GM21529 (cell line): ENCODE data around the gene CTAGE1.

ENCODE experiments used
- ATAC-seq: cut with Tn5 transposase; IDR thresholded peaks from one replicate; pipeline ENCODE4 v1.9.1; 2021; ENCODE audit not compliant: unreplicated experiment

The CTAGE1 gene

DNA sequence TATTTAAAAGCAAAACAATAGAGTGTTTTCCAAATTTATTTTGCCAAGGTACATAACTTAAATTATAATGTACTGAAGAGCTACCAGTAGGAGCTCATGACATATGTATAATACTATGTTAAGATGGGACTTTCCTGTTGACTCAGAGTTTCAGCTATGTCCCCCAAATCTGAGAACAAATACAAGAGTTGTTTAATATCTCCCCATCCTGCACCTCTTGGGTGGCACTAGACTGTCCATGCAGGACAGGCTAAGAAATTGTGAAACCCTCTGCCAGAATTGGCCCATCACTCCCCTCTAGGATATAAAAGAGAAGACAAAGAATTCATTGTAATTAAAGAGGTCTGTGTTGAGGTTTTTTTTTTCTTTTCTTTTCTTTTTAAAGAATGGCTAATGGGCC, 21.7 kb upstream of the CTAGE1 start:
- ATAC-seq, result no peak

DNA sequence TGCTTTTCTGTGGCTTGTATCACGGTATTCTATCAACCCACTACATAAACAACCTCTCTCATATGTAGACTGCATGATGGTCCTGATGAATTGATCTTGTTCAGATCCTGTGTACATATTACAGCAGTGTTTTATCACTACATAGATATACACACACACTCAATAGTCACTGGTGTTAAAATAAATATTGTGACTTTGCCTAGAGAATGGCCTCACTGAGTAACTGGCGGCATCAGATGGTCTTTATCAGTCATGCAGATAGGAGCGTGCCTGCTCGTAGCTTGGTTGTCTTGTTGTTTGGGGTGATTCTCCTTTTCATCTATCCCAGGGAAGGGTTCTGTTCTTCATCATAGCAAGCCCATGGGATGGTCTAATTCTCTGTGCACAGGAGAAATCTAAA, 18.4 kb upstream of the CTAGE1 start:
- ATAC-seq, result no peak

DNA sequence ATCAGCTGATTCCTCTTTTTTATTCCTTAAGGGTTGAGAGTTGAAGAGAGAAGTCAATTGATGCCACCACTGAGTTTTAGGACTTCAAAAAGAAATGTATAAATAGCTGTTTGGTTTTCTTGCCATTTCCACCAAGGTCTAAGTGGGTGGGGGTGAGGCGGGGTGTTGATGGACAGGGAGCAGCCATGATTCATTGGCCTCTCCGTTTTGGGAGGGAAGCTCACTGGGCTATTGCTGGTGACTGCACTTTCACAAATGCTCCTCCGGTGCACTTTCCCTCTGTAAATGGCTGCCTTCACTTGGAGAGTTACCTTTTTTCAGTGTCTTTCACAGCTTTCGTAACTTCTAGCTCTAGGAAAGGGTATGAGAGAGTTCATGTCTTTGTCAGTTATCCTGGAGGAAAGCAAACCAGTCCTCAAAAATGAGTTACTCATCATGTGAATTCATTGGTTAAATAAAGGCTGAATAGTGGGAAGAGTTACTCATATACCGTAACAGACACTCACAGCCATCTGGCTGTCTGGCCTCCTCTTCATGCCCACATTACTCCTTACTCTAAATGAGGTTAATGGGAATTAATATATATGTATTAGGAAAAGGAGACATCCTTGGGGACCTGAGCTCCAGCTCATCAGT, 17.4 kb upstream of the CTAGE1 start:
- no peak for ATAC-seq

DNA sequence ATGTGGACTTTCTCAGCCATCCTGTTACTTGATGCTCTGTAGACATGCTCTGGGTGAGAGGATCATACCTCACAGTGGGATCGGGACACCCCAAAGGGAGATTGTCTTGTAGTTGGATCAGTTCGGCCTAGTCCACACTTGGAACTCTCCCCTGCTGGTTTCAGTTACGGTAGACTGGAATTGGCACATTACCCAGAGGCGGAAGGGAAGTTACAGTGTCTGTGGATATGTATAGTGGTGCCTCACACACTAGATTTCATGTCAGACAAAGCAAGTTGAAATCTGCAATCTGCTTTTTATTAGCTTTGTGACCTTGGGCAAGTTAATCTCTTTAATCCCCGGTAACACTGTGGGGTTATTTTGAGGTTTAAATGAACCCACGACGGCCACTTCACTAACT, 16.2 kb upstream of the CTAGE1 start:
- no peak for ATAC-seq

DNA sequence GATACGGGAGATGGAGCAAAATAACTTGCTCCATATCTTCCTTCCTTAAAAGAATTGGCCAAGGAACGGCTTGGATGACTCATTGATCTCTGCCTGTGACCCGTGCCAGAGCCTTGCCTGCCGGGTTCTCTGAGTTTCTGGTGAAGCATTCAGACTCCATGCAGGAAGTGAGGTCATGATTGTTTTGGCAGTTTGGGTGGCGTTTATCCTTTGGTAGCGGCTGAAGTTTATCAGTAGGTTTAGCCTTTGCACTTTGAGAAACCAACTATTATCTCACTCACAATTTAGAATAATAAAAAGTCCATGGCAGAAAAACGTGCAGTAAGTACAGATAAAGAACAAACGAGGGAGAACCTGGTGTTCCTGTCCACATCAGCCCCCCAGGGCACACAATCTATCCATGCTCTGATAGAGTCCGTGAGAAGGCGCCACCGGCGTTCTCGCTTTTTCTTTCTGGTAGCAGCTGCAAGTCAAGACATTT, 15.0 kb upstream of the CTAGE1 start:
- ATAC-seq, result no peak

DNA sequence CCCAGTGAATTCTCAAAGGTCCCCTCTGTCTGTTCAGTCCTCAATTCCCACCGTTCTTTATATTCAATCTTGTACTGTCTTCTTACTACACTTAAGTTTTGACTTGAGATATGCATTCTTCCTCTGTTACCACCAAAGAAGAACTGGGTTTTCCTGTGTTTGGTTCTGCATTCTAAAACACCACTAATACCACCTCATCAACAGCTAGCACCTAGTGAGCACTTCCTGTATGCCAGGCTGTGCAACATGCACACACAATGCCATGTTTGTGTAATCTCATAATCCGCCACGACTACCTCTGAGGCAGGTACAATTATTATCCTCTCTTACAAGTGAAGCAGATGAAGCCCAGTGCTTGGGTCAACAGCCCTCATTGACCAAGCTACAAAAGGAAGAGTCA, 11.8 kb upstream of the CTAGE1 start:
- no peak for ATAC-seq

DNA sequence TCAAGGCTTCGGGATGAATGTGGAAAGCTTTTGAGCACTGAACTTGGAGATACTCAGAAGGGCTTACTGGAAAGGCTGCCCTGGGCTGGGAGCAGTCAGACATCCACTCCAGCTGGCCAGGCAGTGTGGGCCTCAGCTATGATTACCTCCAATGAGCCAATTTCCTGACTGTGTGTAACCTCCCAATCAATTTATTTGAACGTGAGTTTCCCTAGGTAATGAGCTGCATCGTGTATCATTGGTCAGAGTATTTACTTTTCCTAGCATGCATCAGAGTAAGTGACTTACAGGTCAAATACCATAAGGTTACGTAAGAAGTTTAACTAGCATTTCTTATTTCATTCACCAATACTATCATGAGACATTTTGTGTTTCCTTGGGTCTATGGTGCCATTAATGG, 11.0 kb upstream of the CTAGE1 start:
- ATAC-seq, result no peak

DNA sequence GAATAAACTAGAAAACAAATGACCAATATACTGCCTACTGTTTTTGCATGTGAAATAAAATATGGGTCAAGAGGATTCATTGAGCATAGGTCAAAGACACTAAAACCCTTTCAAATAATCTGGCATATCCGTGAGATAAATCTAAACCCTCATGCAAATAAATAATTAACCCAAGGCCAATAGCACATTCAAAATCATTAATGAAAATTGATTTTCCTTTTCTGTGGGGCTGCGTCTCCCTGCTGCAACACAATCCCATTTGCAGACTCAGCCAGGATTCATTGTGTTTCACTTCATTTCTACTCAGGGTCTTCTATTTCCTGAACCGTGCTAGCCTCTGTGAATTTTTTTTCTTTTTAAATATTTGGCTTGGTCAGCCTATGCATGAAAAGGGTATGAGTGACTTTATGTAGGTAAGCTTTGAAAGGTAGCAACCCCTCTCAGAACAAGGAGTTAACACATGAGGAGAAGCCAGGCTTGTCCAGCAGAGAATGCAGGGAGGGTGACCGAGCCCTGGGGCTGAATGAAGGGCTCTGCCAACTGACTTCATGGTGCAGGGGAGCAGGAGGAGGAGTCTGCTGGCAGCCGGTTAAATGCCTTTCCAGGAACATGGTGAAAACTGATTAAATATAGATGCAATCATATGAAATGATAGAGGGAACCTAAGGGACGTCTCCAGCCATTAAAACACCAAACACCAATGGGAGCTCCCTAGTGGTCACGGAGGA, 10.3 kb upstream of the CTAGE1 start:
- no peak for ATAC-seq

DNA sequence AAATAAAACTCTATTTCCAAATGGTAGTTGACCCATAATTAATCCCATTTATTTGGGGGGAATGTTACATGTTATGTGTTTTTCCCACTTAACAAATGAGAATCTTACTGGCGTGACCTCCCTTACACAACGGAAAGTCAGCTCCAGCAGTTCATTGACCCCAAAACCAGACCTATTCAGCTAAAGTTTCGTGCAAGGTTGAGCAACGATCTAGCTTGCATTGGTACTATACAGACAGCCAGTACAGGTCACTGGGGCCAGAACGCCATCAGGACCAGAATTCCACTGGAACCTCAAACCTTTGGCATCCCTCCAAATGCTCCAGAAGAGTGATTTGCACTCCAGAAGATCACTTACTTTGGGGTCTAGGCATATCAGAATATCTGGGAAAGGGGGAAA, 6.8 kb upstream of the CTAGE1 start:
- ATAC-seq, result no peak

DNA sequence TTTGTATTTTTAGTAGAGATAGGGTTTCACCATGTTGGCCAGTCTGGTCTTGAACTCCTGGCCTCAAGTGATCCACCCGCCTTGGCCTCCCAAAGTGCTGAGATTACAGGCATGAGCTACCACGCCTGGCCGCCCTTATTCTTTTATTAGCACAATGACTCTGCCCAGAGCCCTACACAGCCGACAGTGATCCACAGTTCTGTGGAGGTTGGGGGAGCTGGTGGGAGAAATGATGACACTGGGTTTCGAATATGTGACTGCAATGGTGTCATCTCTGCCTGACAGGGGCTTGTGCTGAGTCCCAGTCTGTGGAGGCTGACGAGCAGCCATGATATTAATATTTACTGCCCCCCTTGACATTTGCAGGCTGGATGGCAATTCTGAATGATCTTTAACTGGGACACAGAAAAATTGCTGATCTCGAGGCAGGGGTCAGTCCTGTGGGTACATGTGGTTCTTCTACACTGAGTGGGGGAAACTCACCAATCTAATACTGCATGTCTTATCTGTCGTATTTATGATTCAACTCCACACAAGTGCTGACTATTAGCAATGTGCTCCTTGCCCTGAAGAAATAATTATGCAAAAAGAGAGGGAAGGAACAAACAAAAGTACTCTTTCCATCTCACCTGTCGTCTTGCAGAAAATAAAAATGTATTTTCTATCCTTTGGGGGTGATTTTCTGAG, 6.3 kb upstream of the CTAGE1 start:
- no peak for ATAC-seq

DNA sequence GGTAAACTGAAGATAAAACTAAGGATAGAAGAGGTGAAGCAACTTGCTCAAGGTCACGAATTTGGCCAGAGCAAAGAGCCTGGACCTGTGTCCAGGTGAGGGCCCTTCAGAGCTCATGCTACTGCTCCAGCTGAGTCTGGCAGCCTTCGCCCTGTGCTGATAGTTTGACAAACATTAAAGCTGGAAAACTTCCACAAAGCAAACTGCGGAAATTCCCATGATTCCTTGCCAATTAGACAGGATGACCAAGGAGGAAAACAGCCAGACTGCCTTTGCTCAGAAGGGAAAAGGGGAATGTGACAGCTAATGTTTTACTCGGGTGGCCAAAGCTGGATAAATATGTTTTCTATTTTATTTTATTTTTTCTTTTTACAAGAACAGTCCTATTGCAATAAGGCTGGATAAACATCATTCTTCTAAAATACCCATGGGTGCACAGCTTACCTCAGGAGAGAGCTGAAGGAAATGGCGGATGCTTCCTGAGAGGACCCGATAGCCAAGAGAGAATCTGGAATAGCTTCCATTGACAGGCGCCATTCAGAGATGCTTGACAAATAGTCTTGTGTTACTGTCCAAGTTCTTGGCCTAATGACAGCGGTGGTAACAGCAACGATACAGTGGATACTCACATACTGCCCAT, 5.3 kb upstream of the CTAGE1 start:
- ATAC-seq, result no peak

DNA sequence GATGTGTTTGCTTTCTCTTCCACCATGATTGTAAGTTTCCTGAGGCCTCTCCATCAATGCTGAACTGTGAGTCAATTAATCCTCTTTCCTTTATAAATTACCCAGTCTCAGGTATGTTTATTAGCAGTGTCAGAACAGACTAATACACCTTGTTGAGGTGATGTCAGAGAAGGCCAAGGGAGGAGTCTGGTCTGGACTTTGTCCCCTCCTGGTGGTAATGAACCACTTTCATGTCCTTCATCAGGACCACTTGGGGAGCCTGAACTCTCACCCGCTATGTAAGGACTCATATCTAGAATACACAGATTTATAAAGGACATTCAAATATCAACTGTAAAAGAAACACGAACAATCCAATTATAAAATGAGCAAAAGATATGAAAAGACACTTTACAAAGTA, 2.9 kb upstream of the CTAGE1 start:
- ATAC-seq, result no peak

DNA sequence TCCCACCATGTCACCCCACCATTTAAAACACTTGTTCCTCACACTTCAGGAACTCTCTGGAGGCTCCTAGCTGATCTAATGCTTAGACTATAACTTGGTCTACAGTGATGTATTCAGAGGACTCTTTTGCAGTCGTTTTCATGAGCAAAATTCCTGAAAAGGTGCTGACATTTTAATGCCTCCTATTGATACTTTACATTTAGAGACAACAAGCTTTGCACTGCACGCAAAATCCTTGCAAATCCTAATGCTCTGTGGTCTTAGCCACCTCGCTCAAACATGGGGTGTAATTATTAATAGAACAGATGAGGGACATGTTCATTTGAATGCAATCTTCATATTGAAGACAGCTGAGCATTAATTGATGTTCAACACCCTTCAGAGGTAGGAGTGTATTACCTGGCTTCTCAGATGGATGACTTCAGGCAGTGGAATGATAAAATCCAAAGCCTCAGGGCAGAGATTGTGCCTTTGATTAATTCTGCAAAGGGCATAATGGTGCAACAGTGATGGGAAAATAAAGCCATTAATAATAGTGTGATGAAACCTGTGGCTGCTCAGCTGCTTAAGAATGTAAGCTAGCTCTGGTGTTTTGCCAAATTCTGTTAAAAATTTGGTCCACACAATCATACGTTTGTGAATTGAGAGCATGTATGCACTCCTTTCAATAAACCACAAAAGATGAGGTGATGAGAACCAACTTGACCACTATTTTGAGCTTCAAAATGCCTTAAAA, 5.4 kb downstream of the CTAGE1 start:
- ATAC-seq, result no peak

DNA sequence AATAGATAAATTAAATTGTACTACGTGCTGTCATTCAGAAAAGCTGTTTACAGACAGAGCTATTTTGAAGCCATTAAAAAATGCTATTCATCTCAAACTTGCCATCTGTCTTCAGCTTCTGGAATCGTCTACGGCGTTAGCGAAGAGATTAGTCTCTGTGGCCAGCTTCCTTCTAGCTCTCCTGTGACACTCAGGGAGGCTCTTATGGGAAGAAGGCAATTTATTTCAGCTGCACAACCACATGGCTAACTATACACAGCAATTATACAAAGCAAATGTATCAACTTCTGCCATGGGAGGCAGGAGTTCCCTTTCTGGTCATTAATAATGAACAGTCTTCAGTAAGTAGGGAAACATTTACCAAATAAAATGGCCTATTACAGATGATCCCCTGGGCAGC, 6.3 kb downstream of the CTAGE1 start:
- no peak for ATAC-seq

DNA sequence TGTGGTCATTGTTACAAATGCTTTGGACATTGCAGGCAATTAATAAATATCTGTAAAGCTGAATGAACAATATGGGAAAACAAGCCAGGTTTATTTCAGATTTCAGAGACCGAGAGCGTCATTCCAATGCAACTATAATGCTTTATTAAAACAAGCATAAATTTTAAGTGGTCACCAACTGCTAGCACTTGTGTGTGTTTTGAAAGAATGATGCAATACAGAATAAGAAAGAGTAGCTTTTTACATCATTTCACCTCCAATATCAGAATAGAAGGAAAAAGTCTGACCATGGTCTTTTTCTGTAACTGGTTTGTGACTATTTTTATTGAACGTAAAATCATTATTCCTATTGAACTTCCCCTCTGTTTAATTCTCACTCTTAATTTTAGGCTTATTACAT, 7.6 kb downstream of the CTAGE1 start:
- no peak for ATAC-seq

DNA sequence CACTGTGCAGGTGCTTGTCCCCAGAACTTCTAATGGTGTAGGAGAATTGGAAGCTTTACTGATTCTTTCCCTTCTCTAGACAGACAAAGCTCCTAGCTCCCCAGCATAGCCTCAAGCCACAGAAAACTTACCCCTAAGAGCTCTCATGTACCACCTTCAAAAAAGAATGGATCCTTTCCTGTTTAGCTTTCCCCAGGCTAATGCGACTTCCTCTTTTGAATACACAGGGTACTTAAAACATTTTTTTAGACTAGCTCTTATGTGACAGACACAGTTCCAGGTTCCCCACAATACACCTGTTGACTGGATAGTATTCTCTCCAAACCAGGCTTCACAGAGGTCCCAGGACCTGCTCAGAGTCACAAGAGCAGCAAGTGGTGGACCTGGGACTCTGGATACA, 8.3 kb downstream of the CTAGE1 start:
- no peak for ATAC-seq

DNA sequence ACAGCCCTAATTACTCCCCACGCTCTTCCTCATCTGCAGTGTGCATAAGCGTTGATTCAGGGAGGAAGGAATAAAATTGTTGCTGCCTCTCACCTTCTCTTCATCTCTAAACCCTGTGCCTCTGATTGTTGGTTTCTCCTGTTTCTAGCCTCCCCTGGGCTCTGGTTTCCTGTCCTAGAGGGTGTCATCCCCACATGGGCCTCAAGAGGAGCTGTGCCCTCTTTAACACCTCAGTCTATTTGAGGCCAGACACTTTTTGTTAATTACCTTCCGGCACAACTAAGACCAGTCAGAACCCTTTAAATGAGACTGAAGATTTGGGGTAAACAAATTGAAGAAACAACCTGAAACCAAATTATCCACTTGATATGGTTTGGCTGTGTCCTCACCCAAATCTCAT, 9.7 kb downstream of the CTAGE1 start:
- ATAC-seq, result no peak

DNA sequence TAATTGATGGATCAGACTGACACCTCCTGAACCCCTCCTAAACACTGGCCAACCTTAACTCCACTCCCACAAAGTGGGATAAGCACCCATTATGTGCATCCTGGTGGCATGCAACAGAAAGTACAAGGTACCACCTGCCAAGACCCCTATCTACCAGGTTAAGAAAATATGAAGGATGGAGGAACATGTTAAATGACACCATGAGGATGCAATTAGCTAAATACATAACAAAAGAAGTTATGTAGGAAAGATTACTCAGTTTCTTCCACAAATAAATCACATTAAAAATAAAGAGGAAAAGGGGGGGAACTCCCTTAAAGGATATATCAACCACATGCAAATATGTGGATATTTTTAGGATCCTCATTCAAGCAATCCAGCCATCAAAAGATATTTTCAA, 12.6 kb downstream of the CTAGE1 start:
- no peak for ATAC-seq

DNA sequence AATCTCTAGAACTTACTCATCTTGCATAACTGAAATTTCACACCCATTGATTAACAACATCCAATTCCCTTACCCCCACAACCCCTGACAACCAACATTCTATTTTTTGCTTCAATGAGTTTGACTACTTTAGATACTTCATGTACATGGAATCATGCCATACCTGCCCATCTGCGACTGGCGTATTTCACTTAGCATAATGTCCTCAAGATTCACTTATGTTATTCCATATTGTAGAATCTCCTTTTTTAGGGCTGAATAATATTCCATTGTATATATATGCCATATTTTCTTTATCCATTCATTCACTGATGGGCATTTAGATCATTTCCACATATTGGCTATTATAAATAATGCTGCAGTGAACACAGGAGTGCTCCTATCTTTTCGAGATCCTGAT, 13.8 kb downstream of the CTAGE1 start:
- no peak for ATAC-seq

DNA sequence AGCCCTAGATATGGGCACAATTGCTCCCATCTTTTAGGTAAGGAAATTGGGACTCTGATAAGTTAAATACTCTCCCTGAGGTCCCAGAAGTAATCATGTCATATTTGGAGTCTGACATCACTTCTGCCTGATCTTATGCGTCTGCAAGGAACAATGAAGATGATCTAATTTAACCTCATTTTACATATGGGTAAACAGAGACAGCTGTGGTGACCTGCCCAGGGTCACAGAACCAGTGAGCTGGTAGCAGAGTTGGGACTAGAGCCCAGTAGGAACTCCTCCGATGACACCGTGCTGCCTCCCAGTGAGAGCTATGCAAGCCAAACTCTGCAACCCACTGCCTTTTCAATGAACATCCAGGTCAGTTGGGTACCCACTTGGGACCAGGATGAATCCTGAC, 17.8 kb downstream of the CTAGE1 start:
- ATAC-seq, result no peak

DNA sequence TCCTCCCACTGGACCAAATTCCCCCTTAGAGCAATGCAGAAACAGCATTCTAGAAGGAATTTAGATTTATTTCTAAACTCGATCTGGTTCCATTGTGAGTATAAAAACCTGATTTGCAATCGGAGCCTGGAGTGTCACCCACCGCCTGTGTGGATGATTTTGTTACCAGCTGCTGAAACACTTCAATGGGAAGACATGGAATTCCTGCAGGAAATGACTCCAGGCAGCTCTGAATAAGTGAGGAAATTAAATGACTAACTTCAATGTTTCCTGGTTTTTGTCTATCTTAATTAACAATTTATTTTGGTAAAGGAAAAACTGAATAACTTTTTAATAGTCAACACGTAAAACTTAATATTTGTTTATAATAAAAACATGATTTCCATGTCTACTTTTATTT, 19.3 kb downstream of the CTAGE1 start:
- ATAC-seq, result no peak
